ENCODE measurements around the gene SLC9A9. TPM values are rescaled to one million over a fixed set of nuclear protein-coding genes. Genes with fewer than 3 reads are reported as not detected.

The SLC9A9 gene
- total RNA-seq, 3 donors from 2014 or later (not counting 1 experiment from before 2014, with no cell fraction given), result 24.0 to 29.1 (median 27.2) TPM

DNA sequence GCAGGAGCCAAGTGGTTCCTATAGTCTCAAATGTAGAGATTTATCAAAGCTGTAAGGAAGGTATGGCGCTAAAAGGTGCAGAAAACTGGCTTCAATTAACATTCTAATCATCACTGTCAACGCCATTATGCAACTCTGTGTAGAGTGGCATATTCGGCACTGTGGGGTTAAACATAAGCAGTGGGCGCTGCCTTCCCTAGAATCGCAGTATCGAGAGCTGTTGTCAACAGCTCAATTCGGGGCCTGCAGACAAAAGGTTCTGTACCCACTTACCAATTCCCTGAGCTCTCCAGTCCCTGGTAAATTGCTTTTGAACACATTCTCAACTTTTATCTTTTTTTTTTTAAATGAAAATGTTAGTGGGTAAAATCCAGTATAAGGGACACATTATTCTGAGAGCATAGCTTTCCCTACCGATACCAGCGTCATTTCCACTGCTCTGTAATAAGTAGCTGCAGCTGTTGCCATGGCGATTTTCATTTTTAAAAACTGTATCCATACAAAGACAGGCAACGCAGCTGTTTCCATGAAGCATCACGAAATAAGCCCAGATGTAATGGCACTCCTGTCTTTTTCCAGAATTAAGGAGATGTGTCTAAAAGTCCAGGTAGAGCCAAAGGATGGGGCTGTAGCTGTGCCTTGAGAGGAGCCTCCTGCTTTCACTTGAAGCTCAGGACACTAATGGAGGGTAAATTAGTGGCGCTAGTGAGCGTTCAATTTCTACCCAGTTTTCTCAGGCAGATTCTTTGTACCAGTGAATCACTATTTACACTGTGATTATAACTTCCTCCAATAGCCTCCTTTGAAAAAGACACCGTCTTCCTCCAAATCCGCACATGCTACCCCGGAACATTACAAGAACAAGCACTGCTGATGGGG, 250.3 kb downstream of the SLC9A9 start:
- H3K9me3 ChIP-seq (ENCODE audit: control insufficient read depth, insufficient read depth, low read length), result no peaks in the 10 kb centered on the region
- WGBS (ENCODE audit: insufficient coverage), result 97% methylated on average over 17 of the region's 17 CpGs
- ATAC-seq (no peak), DNase-seq (no peak)
- Mint-ChIP-seq H3K36me3 (no peaks in the 10 kb centered on the region), H3K4me1 (peaks cover 0 to 6% of the 10 kb centered on the region in 2 donors), H3K9me3 (no peaks in the 10 kb centered on the region), H3K27me3 (ENCODE audit: low read depth in 2 of 2) (no peaks in the 10 kb centered on the region), H3K4me3 (no peak overlapping the region), H3K27ac (no peak overlapping the region)
- no peaks in the 10 kb centered on the region for H3K27me3 ChIP-seq (ENCODE audit: control insufficient read depth, insufficient read depth, low read length)
- TF ChIP-seq, protein P1, sequence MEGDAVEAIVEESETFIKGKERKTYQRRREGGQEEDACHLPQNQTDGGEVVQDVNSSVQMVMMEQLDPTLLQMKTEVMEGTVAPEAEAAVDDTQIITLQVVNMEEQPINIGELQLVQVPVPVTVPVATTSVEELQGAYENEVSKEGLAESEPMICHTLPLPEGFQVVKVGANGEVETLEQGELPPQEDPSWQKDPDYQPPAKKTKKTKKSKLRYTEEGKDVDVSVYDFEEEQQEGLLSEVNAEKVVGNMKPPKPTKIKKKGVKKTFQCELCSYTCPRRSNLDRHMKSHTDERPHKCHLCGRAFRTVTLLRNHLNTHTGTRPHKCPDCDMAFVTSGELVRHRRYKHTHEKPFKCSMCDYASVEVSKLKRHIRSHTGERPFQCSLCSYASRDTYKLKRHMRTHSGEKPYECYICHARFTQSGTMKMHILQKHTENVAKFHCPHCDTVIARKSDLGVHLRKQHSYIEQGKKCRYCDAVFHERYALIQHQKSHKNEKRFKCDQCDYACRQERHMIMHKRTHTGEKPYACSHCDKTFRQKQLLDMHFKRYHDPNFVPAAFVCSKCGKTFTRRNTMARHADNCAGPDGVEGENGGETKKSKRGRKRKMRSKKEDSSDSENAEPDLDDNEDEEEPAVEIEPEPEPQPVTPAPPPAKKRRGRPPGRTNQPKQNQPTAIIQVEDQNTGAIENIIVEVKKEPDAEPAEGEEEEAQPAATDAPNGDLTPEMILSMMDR (IDR thresholded peaks at IDR 0.05), result no peak
- no peak overlapping the region for H3K27ac ChIP-seq (ENCODE audit: low read length)
- no peaks in the 10 kb centered on the region for H3K36me3 ChIP-seq (ENCODE audit: control insufficient read depth, insufficient read depth, low read length)
- no peaks in the 10 kb centered on the region for H3K4me1 ChIP-seq (ENCODE audit: control insufficient read depth, insufficient read depth, low read length)
- H3K4me3 ChIP-seq (ENCODE audit: low read length), result no peak overlapping the region
- intact Hi-C loops (cut with micrococcal nuclease), result no loop called here

DNA sequence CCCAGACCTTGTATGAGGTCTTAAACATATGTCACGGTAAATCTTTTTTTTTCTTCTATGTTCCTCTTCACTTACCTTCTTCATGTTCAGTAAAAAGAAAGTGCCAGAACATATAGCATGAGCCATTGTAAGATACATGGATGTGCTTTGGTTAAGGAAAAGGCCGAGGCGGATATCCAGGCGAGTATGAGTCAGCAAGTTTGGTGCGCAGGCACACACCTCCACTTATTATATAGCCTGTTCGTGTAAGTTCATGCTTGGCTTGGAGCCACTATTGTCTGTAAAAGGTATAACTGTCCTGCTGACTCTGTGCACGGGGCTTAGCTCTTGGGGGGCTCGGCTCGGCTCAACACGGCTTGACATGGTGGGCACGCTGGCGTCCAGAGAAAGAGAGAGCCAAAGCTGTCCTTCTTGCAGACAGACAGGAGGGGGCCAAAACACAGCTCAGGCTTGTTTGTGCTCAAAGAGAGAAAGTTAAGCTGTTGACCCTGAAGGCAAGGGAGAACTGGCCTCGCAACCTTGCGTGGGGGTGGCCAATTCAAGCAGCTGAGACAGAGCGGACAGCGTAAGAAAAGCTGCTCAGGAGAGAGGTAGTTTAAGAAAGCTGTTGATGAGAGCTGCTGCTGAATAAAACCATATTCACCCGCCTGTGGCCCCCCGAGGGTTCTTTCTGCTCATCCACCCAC, 251.2 kb downstream of the SLC9A9 start:
- Histone ChIP-seq H3K4me1 (ENCODE audit: control insufficient read depth, insufficient read depth, low read length) (no peaks in the 10 kb centered on the region), H3K9me3 (ENCODE audit: control insufficient read depth, insufficient read depth, low read length) (no peaks in the 10 kb centered on the region), H3K27me3 (ENCODE audit: control insufficient read depth, insufficient read depth, low read length) (no peaks in the 10 kb centered on the region), H3K4me3 (ENCODE audit: low read length) (no peak overlapping the region), H3K27ac (ENCODE audit: low read length) (no peak overlapping the region), H3K36me3 (ENCODE audit: control insufficient read depth, insufficient read depth, low read length) (no peaks in the 10 kb centered on the region)
- WGBS (ENCODE audit: insufficient coverage), result 96% methylated on average over 18 of the region's 18 CpGs
- no peaks in the 10 kb centered on the region for H3K27me3 Mint-ChIP-seq (ENCODE audit: low read depth in 2 of 2)
- no peak overlapping the region for H3K4me3 Mint-ChIP-seq
- TF ChIP-seq, protein P1 (IDR thresholded peaks at IDR 0.05), result no peak
- H3K27ac Mint-ChIP-seq, result no peak overlapping the region
- ATAC-seq (no peak), DNase-seq (no peak)
- no peaks in the 10 kb centered on the region for H3K36me3 Mint-ChIP-seq
- H3K4me1 Mint-ChIP-seq, result peaks cover 0 to 6% of the 10 kb centered on the region in 2 donors
- H3K9me3 Mint-ChIP-seq, result no peaks in the 10 kb centered on the region
- intact Hi-C loops (cut with micrococcal nuclease), result no loop called here

DNA sequence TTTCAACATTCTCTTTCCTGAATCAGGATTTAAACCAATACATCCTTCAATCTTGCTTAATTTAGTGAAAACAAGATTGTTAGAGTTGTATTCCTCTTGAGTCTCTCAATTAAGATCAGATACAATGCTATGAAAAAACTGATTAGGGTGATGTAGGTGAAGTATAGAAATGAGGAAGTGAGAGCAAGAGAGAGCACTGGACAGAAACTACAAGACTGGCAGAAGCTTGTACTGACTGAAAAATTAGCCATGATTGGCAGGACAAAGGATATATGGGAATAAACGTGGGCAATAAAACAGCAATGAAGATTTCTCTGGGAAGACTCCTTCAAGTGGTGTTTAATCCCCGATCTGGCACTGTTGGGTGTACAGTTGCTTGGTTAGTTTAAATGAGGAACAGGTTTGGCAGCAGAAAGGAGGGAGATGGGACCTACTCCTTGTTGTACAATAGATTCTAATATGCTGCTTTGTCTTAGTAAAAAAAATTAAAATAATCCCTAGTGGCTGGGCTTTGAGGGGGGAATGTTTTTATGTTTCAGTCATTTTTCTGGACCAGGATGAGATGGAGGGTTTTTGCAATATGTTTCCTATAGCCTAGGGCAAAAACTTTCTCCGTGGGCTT, 252.7 kb downstream of the SLC9A9 start:
- H3K36me3 Mint-ChIP-seq, result no peaks in the 10 kb centered on the region
- H3K4me3 Mint-ChIP-seq, result no peak overlapping the region
- Histone ChIP-seq H3K9me3 (ENCODE audit: control insufficient read depth, insufficient read depth, low read length) (no peaks in the 10 kb centered on the region), H3K36me3 (ENCODE audit: control insufficient read depth, insufficient read depth, low read length) (no peaks in the 10 kb centered on the region), H3K27ac (ENCODE audit: low read length) (no peak overlapping the region), H3K27me3 (ENCODE audit: control insufficient read depth, insufficient read depth, low read length) (no peaks in the 10 kb centered on the region), H3K4me3 (ENCODE audit: low read length) (no peak overlapping the region), H3K4me1 (ENCODE audit: control insufficient read depth, insufficient read depth, low read length) (no peaks in the 10 kb centered on the region)
- peaks cover 0 to 6% of the 10 kb centered on the region in 2 donors for H3K4me1 Mint-ChIP-seq
- WGBS (ENCODE audit: insufficient coverage), result 57% methylated on average over 3 of the region's 3 CpGs
- DNase-seq (no peak), ATAC-seq (no peak)
- no peak overlapping the region for H3K27ac Mint-ChIP-seq
- intact Hi-C loops (cut with micrococcal nuclease), result no loop called here
- H3K9me3 Mint-ChIP-seq, result no peaks in the 10 kb centered on the region
- H3K27me3 Mint-ChIP-seq (ENCODE audit: low read depth in 2 of 2), result no peaks in the 10 kb centered on the region
- TF ChIP-seq, protein P1 (IDR thresholded peaks at IDR 0.05), result no peak

Data from natural killer cell (primary cell).